ENCODE results near the gene CES2.
"Not testable (repeated sequence)": the region's sequence is repeated elsewhere in the genome, so short reads cannot be mapped to it uniquely, and the experiment has no call there.

Gene CES2

GRCh38 chr16:66986559-66986958 lies 51.2 kb downstream of the CES2 start:
- DNase-seq = no peak

GRCh38 chr16:66988197-66988788 lies 53.0 kb downstream of the CES2 start, which contains the start of gene CES4A:
TSS of gene CES4A (plus strand) at chr16:66988589. CDS start at chr16:66988773, 184 bp downstream.
- no peak for DNase-seq

GRCh38 chr16:66991545-66992077 lies 56.3 kb downstream of the CES2 start:
- no peak for DNase-seq

GRCh38 chr16:66993558-66993957 lies 58.2 kb downstream of the CES2 start:
- not testable (repeated sequence) for DNase-seq

Data from NCI-H1930 (cell line).